HG03575 (cell line): Measurements from ENCODE around the gene CLEC4G.

Source experiments
- ATAC-seq: cut with Tn5 transposase; IDR thresholded peaks from one replicate; pipeline ENCODE4 v1.9.1; 2021; ENCODE audit not compliant: unreplicated experiment, insufficient number of reproducible peaks, low FRiP score; ENCODE audit errors: extremely low read depth

CLEC4G gene

DNA sequence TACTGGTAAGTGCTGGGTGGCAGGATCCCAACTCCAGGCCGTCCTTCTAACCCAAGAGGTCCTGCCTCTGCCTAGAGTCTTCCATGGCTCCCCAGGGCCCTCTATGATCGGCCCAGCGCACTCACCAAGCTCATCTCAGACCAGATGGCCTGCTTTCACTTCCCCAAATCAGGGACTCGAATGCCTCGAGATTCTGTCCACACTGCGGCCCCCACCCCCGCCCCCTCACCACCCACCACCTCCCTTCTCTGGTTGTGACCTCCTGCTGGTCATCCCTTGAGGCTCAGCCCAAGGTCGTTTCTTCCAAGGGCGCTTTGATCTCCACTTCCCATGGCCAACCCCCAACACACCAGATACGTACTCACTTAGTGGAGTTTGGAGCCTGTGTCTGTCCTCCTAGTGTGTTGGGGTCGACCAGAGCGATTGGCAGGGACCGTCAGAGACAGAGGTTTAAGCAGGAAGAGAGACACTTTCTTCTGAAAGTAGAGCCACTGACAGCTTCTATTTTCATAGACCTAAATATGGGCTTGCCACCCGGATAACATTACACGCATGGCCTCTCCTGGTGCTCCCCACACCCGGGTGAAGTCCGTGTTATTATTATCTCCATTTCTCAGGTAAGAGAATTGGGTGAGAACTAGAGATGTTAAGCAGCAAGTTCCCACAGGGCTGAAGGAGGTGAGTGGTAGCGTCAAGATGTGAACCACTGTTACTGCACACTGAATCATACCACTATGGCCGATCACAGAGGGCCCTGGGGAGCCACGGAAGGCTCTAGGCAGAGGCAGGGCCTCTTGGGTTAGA lies 30.1 kb downstream of the CLEC4G start, which contains the start of gene FCER2:
TSS of gene FCER2 (minus strand) at position 478 of the 804 bp plus-strand sequence. CDS start 2,371 bp downstream, outside the sequence.
- ATAC-seq: peak; percentile 41

DNA sequence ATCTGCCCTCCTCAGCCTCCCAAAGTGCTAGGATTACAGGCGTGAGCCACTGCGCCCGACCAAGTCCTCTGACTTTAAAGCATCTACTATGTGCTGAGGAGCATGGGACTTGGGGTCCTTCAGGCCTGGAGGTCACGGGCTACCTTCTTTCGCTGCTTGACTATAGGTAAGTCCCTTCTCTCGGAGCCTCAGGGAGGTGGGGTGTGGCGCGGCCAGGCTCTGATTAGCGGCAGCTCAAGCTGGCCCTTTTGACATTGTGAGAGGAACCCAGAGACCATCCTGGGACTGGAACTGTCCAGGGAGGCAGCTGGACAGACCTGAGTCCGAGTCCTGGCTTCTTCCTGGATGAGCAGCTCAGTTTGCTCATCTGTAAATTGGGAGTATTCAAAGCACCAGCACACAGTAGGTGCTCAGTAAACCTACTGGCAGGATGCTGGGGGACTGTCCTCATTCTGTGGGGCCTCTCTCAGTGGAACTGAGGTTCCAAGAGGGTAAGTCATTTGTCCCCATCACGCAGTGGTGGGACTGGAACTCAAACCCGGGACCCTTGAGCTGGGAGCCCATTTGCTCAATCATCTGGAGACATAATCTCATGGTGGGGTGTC lies 30.8 kb downstream of the CLEC4G start:
- no peak for ATAC-seq

DNA sequence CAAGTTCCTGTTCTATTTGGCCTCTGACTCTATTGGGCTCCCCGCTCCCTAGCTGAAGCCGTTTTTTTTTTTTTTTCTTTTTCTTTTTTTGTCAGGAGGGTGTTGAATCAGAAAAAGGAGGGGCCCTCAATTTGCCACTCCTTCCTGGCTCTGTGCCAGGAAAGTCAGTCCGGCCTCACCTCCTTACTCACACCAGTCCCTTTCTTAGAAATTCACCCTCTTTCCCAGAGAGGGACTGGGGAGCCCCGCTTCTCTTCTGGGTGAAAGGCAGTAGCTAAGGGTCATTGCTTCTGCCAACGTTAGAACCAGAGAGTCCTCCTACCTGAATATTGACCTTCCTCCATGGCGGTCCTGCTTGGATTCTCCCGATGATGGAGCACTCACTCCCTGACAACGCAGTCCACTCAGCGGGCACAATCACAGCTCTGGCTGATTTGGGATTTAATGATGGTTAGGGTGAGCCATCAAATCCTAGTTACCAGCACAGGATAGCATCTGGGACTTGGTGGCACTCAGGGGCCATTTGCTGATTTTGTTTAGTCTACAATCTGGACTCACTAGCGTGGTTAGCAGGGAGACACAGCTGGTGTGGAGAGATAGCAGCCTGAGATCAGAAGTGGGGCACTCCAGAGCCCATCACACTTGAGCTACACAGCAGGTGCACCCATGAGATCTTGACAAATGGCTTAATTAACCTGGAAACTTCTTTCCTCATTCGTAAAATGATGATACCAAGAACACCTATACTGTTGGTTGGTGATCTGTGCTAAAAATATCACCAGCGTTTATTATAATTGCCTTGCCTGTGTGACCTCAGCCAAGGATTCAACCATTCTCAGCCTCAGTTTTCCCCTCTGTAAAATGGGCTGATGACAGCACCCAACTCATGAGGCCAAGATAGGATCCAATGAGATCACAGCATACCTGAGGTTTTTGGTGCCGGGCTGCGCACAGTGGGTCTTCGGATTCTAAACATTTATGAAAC lies 32.2 kb downstream of the CLEC4G start:
- ATAC-seq: no peak

DNA sequence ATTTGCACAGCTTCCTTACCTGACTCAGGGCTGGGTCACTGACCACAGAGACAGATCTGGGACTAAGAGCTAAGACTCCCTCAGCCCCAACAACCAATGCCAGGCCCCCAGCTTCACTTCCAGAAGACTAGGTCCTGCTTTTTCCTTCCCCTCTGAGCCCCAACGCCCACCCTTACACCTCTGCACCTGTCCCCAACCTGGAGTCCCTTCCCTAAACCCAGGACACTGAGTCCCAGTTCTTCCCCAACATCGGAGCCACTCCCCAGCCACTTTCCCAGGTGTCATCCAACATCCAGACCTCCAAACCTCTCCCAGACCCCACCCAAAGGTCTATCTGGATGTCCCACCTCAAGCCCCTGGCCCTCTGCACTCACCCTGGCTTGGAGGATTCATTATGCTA lies 32.9 kb downstream of the CLEC4G start:
- no peak for ATAC-seq

DNA sequence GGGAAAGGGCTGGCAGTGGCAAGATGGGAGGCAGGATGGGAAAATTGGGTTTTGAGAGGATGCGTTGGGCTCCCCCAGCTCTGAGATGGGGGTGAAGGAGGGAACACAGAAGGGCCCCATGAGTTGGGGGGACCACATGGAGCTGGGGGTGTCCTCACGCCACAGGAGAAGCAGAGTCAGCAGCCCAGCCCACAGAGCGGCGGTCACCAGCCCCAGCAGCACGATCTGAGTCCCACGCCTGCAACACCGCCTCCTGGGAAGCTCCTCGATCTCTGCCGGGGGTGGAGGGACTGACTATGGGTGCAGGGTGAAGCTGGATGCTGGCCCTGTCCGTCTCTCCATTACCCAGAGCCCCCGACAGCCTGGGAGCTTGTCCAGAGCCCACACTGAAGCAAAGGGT lies 33.3 kb downstream of the CLEC4G start:
- no peak for ATAC-seq

DNA sequence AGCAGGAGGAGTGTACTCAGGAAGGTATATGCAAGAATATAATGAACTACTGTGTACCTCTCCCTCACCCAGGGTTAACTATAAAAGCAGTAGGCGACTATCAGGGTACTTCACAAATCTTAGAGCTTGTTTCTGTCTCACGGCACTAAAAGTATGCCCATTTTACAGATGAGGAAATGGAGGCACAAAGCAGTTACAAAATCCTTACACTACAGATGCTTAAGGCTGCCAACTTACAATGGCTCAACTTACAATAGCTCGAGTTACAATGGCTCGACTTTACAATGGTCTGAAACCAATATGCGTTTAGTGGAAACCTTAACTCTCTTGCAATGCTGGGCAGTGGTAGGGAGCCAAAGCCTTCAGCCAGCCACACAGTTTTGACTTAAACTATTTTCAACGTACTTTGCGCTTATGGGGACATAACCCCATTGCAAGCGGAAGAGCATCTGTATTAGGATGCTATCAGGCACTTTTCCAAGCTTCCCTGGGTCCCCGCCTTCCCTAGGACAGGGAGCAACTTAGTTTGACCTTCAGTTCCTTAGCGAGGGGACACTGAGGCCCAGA lies 34.1 kb downstream of the CLEC4G start:
- ATAC-seq: no peak

DNA sequence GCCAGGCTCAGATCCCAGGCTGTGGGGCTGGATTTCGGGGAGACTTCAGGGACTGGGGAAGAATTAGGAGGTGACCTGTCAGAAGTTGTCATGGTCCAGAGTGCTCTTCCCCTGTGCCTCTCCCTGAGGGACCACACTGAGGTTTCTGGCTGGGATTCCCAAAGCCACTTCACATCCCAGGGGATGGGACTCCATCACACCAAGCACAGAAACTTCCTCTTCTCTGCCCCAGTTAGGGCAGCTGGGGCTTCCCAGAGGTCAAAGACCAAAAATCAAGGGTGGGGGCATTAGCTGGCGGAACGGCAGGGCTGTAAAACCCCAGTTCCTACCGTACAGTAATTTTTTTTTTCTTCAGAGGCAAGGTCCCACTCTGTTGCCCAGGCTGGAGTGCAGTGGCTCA lies 37.4 kb downstream of the CLEC4G start:
- ATAC-seq: no peak

DNA sequence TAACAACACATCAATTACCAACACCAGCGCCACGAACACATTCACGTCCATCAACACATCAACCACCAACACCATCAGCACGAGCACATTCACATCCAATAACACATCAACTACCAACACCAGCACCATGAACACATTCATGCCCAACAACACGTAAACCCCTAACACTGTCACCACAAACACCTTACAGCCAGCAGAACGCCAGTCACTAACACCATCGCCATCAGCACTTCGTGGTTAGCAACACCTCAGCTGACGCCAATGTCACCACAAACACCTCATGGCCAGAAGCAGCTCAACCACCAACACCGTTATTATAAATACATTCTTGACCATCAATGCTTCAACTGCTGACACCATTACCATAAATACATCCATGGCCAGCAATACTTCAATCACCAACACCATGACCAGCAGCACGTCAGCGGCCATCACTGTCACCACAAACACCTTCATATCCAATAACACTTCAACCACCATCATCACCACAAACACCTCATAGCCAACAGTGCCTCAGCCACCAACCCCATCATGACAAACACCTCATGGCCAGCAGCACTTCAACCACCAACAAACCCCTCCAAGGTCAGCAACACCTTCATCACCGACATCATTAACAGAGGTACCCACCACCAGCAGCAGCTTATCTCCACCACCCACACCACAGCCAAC lies 39.4 kb downstream of the CLEC4G start:
- ATAC-seq: no peak

DNA sequence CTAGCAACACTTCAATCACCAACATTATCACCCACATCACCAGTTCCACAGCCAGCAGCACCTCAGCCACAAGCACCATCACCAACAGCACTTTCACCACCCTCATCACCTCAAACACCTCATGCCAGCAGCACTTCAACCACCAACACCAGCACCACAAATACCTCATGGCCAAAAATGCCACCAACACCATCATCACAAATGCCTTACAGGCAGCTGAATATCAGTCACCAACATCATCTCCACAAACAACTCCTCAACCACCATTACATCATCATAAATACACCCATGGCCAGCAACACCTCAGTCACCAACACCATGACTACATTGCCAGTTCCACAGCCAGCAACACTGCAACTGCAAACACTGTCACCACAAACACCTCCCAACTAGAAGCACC lies 40.4 kb downstream of the CLEC4G start:
- no peak for ATAC-seq

DNA sequence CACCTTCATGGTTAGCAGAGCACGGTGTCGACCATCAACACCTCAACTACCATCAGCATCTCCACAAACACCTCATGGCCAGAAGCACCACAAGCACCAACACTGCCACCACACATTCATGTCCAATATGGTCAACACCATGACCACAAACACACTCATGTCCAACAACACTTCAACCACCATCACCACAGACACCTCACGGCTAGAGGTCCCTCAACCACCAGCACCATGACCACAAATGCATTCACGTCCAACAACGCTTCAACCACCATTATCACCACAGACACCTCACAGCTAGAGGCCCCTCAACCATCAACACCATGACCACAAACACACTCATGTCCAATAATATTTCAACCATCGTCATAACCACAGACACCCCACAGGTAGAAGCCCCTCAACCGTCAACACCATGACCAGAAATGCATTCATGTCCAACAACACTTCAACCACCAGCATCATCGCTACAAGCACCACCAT lies 41.1 kb downstream of the CLEC4G start:
- no peak for ATAC-seq

DNA sequence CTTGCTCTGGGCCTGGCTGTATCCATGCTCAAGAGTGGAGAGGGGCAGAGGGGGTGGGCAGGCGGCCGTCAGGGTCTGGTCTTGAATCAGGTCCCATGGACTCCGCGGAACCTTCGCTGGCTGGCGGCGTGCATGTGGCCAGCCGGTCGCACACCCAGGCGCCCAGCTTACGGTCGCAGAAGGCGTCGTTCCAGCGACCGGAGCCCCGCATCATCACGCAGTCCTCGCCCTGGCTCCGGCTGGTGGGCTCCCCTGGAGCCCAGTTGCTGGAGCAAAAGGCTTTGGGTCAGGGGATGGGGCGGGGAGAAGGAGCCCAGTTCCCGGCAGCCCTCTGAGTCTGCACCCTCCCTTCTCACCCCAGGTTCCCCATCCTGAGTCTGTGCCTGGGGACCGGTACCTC lies 42.7 kb downstream of the CLEC4G start:
- no peak for ATAC-seq

DNA sequence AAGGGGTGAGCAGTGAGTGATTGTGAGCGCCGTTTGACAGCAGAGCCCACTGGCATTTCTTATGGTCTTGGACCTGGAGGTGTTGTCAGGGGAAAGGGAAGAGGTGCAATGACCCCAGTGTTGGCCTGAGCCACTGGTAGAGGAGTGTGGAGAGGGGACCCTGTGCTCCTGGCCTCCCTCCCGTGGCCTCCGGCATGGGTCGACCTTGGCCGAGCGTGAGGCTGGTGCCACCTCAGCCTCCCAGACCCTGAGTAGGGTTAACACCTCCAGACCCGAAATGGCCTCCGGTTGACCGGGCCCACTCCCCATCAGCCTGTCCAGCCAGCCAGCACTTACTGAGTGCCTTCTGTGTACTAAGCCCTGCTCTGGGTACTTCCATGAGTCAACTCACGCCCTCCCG lies 44.7 kb downstream of the CLEC4G start:
- ATAC-seq: no peak

DNA sequence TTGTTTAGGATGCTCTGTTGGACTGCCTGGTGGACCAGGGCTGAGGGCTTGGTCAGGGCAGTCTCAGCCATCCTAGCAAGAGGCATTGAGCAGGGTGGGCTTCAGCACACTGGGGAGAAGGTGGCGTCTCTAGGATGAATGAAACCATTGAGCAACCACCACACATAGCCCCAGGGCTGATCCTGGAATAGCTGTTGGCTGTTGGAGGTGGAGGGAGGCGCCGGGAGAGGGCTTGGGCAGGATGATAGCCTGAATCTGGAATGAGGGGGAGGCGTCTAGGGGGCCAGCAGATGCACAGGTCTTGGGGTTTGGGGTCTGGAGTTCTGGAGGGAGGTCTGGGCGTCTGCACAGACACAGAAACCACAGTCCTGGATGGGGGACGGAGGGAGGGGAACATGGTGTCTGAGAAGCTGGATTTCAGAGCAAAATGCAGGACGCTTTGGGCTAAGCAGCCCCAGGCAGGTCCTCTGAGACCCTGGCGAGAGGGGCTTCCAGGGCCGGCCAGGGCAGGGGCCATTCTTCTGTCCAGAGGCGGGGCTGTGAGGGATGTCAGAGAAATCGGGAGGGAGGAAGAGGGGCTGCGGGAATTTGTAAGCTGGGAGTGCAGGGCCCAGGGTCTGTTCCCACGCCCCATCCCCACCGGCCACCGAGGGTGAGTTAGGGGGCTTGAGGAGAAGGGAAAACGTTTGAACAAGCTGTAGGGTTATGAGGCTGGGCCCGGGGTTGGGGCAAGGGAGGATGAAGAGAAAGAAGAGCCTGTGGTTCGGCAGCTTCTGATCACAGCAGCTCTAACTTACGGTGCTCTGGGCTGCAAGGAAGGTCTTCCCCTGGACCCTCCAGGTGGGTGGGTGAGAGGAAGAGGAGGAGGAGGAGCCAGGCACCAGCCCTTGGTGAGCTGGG lies 46.1 kb downstream of the CLEC4G start:
- ATAC-seq: no peak

DNA sequence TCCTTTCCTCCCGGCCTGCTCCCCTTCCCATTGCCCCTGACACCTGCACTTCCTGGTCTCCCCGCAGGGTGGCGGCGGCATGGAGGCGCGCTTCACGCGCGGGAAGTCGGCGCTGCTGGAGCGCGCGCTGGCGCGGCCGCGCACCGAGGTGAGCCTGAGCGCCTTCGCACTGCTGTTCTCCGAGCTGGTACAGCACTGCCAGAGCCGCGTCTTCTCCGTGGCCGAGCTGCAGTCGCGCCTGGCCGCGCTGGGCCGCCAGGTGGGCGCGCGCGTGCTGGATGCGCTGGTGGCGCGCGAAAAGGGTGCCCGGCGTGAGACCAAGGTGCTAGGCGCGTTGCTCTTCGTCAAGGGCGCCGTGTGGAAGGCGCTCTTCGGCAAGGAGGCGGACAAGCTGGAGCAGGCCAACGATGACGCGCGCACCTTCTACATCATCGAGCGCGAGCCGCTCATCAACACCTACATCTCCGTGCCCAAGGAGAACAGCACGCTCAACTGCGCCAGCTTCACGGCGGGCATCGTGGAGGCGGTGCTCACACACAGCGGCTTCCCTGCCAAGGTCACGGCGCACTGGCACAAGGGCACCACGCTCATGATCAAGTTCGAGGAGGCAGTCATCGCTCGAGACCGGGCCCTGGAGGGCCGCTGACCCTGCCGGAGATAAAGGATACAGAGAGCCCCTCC lies 49.6 kb downstream of the CLEC4G start:
- ATAC-seq: no peak

DNA sequence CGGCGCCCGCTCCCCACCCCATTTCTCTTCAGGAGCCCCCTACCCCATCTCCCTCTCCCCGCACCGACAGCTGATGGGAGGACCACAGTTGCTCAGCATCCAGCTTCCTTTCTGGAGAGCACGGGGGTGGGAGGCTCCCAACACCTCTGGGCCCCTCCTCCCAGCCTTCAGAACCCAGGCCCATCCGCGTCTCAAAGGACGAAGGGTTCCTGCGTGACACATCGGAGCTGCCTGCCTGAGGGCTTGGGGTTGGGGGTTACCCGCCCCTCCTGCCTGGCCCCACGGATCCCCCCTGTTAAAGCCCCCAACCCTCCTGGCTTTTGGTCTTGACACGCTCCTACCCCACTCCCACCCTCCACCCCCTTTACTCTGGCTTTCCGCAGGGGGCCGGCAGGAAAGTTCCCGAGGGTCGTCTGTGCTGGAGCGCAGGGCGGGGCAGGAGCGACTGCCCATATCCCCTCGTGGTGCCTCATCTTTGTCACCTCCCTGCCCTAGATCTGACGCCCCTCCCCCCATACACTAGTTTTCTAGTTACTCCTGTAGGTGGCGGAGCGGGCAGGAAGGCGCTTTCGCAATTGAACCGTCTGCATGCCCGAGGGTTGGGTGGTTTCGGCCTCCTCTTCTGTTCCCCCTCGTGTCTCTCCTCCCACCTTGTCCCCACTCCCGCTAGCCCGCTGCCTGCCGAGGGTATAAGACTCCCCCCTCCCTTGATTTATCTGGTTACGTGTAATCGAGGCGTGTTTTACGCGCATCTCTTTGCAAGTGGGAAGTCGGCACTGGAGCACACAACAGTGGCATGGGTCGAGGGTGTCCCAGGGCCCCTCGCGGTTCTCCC lies 50.4 kb downstream of the CLEC4G start:
- no peak for ATAC-seq

DNA sequence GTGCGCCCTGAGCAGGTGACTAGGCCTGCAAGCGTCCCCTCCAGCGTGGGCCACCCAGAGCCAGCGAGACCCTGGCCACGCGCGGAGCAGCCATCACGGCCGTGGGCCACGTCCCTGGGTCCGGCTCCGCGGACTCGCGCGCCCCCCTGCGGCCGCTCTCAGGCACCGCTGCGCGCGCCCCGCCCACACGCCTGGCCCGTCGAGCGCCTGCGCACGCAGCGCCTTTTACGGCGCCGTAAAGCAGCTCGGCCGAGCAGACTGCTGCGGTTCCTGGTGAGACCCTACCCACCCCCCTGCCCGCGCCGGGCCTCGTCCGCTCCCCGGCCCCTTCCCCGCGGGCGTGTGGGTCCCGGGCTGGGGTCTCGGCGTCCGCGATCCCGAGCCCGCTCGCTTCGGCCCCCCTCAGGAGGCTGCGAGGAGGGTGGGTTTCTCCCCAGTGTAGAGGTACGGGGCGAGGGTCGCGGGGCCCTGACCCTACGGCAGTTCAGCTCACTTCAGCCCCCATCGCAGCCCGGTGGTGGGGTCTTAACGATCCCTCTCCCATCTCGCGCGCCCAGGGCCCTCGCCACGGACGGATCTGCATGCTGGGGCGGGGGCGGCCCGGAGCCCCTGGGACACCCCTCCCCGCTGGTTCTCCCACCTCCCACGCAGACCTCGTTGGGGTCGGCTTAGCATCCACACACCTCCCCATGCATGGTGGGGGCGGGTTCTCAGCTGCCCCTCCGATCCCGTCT lies 51.1 kb downstream of the CLEC4G start, which contains the start of gene TRAPPC5:
TSS of gene TRAPPC5 (plus strand) at position 228 of the 734 bp plus-strand sequence. CDS start 1,421 bp downstream, outside the sequence.
- ATAC-seq: no peak
